NCI-H128 (cell line): ENCODE data around the gene P2RY2.

Experiments
- DNase-seq: peaks from one replicate; lab custom pipeline; 2025; ENCODE audit not compliant: unreplicated experiment; lab: John Stamatoyannopoulos, UW

The P2RY2 gene

GRCh38 chr11:73281796-73282660, 63.9 kb downstream of the P2RY2 start:
- DNase-seq = no peak

DNA sequence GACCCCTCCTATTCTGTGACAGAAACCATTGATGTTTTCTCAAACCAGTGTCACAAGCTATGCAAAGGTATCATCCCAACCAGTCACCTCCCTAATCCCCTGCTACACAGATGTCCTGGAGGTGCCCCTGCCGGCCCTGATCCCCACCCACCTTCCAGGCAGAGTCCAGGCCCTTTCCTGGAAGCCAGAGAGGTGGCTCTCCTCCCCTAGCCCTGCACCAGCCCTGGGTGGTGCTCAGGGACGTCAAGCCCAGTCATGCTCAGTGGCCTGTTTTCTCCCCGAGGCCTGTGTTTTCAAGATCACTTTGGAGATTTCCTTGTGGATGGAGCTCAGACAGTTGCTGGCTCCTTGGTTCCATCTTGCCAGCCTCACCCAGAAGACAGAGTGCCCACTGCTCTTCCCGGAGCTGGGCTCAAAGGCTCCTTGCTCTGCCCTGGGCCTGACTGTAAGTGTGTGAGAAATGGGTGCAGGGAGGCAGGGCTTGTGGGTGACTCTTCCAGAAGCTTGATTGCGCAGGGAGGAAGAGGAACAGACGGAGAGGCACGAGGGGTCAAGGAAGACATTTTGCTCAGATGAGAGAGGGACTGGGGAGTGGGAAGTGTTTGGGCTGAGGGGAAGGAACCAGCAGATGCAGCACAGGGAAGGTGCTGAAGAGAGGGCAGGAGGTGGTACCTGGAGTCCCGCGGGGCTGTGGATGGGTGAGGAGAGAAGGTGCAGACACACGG, 65.4 kb downstream of the P2RY2 start:
- no peak for DNase-seq

GRCh38 chr11:73284106-73284505, 66.0 kb downstream of the P2RY2 start:
- no peak for DNase-seq

- no peak for DNase-seq
Measured at GRCh38 chr11:73285721-73286120, 67.6 kb downstream of the P2RY2 start.
